22Rv1 (cell line): ENCODE measurements around the gene ZFP64.

Experiments used
- H3K27ac ChIP-seq: fragments of 450-650 bp; 2 replicates; pipeline ENCODE4 v1.5.1; 2017
- ZFX ChIP-seq: fragments of 450-650 bp; IDR thresholded peaks from 2 replicates; pipeline ENCODE4 v1.6.1; 2017; ENCODE audit warnings: antibody characterized with exemption, borderline replicate concordance
- TF ChIP-seq, protein P1 (sequence below): fragments of 450-650 bp; IDR thresholded peaks from 2 replicates; pipeline ENCODE4 v1.5.1; 2017; ENCODE audit warnings: mild to moderate bottlenecking

The ZFP64 gene

GRCh38 chr20:52180180-52180840, 11.3 kb downstream of the ZFP64 start:
- TF ChIP-seq, protein P1, sequence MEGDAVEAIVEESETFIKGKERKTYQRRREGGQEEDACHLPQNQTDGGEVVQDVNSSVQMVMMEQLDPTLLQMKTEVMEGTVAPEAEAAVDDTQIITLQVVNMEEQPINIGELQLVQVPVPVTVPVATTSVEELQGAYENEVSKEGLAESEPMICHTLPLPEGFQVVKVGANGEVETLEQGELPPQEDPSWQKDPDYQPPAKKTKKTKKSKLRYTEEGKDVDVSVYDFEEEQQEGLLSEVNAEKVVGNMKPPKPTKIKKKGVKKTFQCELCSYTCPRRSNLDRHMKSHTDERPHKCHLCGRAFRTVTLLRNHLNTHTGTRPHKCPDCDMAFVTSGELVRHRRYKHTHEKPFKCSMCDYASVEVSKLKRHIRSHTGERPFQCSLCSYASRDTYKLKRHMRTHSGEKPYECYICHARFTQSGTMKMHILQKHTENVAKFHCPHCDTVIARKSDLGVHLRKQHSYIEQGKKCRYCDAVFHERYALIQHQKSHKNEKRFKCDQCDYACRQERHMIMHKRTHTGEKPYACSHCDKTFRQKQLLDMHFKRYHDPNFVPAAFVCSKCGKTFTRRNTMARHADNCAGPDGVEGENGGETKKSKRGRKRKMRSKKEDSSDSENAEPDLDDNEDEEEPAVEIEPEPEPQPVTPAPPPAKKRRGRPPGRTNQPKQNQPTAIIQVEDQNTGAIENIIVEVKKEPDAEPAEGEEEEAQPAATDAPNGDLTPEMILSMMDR: no peak
- no peak for TF ChIP-seq ZFX
- H3K27ac ChIP-seq: no peak overlapping the region

- H3K27ac ChIP-seq: no peak overlapping the region
- TF ChIP-seq, protein P1: no peak
Observed at GRCh38 chr20:52179331-52180179, 12.0 kb downstream of the ZFP64 start.

DNA sequence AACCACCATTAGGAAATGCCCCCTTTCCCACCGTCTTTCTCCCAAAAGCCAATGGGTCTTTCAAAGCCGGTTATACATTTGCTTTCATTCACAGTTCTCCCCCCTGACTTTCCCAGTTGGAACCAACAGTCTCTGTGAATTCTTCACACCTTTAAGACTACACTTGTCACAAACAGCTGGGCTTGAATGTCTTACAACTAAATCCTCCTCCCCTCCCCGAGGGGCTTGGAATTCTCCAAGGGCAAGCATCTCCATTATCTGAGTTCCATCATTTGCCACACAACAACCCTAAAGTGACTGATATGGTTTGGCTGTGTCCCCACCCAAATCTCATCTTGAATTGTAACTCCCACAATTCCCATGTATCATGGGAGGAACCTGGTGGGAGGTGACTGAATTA, 12.9 kb downstream of the ZFP64 start:
- no peak overlapping the region for H3K27ac ChIP-seq
- TF ChIP-seq, protein P1: no peak
- TF ChIP-seq ZFX: no peak

GRCh38 chr20:52175840-52176239, 15.7 kb downstream of the ZFP64 start:
- TF ChIP-seq, protein P1: no peak
- no peak for TF ChIP-seq ZFX
- H3K27ac ChIP-seq: no peak overlapping the region

- TF ChIP-seq, protein P1: no peak
- TF ChIP-seq ZFX: no peak
- no peak overlapping the region for H3K27ac ChIP-seq
Observed at GRCh38 chr20:52172392-52173047, 19.1 kb downstream of the ZFP64 start.

- no peak for TF ChIP-seq ZFX
- TF ChIP-seq, protein P1: no peak
- H3K27ac ChIP-seq: no peak overlapping the region
Observed at GRCh38 chr20:52171025-52171424, 20.6 kb downstream of the ZFP64 start.
